Measurements from ENCODE around the gene TRABD2B.
"Not testable (repeated sequence)": the region's sequence is repeated elsewhere in the genome, so short reads cannot be mapped to it uniquely, and the experiment has no call there.

Gene TRABD2B

DNA sequence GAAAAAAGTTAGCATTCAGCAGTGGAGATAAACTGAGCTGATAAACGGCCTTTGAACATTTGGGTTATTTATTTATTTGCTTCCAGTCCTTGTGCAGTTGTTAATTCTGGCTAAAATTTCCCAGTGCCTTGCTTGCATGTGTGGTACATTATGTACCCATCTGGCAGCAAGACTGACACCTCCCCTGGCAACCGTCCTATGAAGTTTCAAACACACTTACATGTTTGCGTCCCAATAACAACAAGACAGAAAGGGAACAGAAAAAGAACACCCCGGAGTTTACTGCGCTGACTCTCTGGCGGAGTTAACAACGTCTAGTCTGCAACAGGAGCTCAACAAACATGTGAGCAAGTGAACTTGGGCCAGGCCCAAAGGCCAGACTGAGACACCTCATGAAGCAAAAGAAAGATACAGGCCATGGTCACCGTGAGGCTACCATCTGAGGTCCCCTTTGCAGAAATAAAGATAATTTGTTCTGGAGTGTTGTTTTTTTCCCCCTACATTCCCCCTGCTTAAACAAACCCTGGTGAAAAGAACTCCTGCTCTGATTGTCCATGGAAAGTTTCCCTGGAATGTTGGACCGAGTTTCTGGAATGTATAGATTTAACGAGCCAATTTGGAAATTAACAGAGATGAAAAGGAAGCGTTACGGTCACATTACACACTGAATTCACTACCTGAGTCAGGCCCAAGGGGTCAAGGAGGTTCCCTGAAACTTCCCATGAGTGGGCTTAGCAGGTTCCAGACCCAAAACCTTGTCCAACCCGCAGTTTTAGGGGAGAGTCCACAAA lies 33.4 kb downstream of the TRABD2B start:
- DNase-seq = no peak

DNA sequence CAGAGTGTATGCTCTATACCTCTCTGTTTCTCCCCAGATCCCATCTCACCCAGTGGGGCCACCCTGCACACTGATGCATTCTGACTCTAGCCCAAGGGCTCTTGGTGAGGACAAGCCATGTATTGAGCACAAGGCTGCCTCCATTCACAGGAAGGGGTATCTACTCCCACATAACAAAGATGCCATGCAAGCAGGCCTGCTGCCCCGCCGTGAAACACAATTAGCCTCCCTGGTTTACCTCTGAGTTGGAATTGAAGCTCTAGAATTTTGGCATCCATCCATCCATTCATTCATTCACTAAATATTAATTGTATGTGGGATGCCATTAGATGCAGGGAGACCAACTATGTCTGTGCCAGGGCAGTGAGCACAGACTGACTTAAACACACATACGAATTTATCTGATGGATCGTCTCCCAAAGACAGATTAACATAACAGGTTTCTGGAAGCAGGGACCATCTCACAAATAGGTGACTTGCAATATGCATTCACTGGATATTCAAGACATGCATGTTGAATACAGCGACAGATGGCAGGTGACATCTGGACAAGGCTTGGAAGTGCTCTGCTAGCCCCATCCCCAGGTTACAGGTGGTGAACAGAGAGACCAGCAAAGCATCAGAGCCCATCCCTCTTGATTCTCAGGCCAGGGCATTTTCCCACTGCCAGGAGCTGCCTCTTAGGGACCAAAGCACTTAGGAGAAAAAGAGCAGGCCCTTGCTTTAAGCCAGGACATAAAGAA lies 34.3 kb downstream of the TRABD2B start:
- DNase-seq = no peak

DNA sequence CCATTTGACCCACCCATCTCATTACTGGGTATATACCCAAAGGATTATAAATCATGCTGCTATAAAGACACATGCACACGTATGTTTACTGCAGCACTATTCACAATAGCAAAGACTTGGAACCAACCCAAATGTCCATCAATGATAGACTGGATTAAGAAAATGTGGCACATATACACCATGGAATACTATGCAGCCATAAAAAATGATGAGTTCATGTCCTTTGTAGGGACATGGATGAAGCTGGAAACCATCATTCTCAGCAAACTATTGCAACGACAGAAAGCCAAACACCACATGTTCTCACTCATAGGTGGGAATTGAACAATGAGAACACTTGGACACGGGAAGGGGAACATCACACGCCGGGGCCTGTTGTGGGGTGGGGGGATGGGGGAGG lies 35.4 kb downstream of the TRABD2B start:
- not testable (repeated sequence) for DNase-seq

DNA sequence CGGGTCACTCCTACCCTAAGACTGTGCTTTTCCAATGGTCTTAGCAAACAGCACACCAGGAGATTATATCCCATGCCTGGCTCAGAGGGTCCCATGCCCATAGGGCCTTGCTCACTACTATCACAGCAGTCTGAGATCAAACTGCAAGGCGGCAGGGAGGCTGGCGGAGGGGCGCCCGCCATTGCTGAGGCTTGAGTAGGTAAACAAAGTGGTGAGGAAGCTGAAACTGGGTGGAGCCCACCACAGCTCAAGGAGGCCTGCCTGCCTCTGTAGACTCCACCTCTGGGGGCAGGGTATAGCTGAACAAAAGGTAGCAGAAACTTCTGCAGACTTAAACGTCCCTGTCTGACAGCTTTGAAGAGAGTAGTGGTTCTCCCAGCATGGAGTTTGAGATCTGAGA lies 40.7 kb downstream of the TRABD2B start:
- not testable (repeated sequence) for DNase-seq

DNA sequence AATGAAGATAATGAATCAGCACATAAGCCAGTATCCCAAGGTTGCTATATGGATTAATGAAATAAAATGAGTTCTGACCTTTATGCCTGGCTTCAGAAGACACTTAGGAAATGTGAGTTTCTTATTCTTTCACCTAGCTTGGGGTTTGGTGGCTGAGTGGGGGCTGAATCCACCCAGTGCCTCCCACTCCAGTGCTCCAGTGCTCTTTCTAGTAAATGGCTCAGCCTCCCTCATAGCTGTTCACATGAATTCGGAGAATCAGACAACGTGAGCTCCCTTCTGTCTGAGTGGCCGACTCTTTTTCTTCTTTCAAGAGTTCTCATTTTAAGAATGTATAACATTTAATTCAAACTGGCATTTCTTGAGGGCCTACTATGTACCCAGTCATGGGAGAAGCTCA lies 43.5 kb downstream of the TRABD2B start:
- DNase-seq = no peak

DNA sequence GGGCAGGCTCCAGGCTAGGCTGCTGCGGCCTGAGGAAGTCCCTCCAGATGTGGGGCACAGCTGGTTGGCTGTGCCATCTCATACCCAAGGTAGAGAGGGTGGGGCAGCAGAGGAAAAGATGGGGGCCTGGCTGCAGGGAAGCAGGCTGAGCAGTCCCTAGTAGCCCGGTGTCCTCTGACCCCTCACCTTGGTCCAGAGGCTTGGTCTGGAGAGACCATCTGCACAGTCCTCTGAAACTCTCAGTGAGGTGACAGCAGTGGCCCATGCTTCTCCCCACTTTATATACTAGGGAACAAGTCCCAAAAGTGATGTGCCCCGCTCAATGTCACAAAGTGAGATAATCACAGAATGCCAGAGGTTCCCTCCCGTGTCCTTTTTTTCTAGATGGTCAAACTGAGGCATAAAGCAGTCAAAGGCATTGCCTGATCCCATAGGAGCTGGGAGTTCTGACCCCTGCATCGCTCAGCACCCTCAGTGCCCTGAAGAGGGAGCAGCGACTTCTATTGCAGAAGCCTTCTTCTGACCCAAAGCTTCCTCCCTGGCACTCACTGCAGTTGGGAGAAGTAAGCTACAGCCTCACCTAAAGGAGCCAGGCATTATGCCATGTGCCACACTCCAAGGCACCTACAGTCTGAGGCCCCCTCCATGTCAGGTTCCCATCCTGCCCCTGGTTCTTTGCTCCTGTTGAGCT lies 45.5 kb downstream of the TRABD2B start:
- DNase-seq = no peak

DNA sequence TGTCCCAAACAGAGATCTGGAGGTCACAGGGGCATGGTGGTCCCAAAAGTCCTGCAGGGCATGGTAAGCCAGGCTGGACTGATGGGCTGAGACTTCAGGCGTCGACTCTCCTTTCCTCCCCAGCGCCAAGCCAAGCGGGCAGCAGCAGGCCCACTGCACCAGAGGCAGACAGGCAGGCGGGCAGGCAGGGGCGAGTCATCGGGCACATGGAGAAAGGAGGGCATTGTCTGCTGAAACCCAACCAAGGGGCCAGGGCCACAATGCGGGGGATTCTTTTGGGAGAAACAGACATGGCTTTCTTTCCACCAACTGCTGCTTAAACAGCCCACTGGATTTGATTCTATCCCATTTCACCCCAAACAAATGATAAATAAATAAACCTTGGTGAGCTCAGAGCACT lies 46.2 kb downstream of the TRABD2B start:
- DNase-seq = no peak

DNA sequence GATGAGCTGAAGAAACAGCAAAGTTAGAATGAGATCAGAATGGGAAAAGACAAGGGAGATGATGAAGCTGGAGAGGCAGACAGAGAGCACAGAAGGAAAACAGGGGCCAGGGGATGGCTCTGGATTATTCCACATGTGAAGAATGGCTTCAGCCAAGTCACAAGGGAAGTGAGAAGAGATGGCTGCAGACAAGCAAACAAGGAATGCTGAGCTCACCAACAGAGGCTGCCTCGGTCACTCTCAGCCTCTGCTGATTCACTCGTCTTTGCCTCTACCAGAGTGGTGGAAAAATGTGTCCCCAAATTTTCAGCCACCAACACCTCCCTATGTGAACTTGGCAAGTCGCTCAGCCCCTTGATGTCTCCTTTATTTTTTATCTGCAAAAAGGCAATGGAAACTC lies 46.7 kb downstream of the TRABD2B start:
- no peak for DNase-seq

DNA sequence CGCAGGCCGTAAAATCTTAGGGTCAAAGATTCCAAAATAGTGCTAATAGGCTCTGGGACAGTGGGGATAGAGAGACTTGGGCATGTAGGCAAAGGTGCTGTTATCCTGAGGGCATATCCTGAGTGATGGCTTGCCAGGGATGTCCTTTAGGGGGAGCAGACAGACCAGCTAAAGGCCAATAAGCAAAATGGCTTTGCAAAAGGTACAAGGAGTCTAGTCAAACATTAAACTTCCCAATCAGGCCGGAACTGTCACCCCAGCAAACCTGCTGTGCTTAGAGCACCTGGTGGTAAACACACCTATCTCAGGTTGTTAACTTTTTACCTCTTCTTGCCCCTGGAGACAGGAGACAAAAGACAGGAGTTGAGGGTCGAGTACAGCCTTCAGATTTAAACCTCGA lies 49.1 kb downstream of the TRABD2B start:
- DNase-seq = no peak

DNA sequence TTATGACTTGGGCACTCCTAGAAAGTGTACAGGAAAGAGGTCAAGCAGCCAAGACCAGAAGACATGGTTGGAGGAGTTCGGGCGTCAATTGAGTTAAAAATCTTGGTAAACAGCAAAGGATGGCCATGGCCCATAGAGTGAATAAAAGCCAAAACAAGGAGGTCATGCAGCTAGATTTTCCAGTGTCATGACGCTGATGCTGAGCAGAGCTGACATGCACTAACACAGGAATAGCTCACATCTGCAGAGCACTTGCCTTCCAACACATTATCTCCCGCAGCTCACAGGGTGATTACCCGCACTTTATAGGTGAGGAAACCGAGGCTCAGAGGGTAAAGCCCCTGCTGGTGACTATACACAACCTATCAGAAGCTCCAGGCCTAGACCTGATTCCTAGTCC lies 49.7 kb downstream of the TRABD2B start:
- DNase-seq = no peak

DNA sequence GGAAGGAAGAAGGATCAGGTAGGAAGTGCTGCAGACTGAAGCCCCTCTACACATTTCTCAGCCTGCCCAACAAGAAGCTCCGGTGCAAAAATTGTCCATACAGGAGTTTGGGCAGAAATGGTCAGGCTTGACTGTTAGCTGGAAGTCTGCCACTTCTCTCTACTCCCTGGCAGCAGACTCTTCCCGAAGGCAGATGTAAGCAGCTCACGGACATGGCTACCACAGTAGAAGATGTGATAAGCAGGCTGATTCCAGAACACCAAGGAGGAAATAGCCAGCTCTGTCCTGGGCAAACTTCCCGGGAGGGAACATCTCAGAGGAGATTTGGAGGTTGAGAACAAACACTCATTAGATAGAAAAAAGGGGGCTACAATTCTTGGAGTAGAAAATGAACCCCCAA lies 52.6 kb downstream of the TRABD2B start:
- DNase-seq = no peak

DNA sequence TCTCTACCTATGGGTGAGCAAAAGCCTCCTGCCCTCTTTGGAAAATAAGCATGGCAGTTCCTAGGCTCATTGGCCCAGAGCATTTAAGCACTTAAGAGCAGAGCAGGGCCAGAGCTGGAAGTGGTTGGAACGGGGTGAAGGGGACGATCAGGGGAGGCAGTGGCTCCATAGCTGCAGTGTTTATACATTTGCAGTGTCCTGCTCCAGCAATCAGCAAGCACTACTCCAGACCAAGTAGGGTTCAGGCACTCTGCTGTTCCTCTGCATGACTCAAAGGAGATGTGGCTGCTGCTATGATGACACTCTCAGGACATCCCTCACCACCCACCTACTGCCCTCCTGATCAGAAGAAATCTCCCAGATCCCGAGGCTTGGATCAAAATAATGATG lies 55.0 kb downstream of the TRABD2B start:
- DNase-seq = no peak

DNA sequence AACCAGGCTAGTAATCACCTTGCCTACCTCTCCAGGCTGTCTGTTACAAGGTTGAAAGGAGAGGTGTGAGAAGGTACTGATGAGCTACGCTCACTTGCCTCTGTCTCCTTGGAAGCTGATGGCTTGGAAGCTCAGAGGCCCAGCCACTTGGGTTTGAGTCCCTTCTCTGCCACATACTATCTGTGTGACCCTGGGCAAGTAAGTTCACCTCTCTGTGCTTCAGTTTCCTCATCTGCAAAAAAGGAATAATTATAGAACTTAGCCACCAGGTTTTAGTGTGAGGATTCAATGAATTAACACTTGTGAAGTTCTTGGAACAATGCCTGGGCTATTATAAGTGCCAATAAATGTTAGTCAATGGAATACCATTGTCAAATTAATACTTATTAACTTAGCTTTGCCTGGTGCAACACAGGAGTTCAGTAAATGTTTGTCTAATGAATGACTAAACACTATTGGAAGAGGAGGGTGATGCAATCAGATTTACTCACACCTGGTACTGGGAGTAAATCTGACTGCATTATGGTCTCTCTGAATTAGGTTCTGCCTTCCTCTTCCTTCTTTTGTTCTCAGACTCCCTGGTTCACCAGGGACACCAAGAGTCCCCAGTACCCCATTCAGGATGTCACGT lies 55.5 kb downstream of the TRABD2B start:
- DNase-seq = no peak

DNA sequence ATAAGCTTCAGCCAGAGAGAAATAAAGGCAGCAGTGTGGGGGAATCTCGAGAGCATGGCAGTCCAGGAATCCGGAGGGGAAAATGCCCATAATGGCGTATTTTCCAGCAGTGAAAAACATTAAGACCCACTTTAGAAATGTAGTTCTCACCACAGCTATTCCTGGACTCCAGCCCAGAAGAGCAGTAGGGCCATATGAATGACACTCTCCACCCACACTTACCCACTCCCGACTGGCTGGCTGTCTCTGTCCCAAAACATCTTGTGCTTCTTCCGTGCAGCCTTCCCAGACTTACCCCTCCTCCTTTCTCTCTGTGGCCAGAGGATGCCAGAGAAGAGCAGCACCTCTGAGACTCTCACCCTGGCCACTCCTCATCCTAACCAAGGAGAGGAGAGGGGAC lies 56.4 kb downstream of the TRABD2B start:
- no peak for DNase-seq

DNA sequence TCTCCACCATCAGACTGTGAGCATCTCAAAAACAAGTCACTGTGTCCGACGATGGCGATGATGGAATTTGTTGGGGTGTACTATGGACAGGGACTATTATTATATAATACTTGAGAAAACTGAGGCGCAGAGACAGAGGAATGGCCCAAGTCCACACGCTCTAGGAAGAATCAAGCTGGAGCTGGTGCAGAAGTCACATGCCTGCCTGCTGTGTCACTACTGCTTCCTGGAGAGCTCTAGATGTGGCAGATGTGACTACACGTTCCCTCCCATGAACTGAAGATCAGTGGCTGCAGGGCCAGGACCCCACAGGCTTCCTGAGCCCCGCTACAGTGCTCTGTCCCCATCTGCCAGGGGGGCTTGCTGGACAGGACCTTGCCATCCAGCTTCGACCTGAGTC lies 56.9 kb downstream of the TRABD2B start:
- DNase-seq = no peak

DNA sequence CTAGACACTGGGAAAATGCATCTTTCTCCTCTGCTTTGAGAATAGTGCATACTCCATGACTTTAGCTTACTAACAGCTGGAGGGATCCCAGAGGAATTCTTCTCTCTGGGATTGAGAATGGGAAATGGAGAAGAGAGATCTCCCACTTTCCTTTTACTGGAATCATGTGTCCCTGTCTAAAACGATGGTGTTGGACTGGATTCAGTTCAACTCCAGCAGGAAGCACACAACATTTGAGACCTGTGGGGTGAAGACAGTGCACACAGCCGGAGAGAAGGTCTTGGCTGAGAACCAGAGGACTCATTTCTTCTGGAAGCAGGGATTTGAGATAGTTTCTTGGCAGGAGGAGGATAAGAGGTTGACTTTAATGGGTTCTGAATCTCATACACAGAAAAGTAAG lies 58.7 kb downstream of the TRABD2B start:
- DNase-seq = no peak

DNA sequence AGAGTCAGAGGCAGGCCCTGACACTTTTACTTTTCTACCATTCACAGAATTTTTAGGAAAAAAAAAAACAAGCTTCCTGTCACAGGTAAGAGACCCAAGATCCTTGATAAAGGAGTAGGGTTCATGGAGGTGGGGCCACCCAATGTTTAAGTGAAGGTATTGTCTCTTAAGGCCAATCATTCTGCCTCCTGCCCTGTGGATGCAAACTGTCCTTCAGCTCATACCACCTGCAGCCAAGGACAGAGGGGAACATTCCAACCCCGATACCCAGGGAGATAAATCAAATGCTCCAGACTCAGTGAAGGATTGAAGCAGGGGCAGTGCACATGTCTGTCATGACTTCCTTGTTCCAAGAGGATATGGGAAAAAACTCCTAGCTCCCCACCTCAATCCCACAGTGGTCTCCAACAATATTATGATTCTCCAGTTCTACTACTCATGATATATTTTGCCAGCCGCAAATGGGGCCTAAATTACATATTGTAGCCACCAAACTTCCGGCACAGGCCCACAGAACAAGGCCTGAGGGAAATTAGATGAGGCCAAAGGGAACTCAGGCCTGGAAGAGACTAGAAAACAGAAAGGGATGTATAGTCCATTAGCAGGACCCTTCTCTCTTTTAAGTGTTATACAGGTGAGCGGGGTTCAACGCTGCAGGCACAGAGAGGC lies 59.5 kb downstream of the TRABD2B start:
- DNase-seq = no peak

DNA sequence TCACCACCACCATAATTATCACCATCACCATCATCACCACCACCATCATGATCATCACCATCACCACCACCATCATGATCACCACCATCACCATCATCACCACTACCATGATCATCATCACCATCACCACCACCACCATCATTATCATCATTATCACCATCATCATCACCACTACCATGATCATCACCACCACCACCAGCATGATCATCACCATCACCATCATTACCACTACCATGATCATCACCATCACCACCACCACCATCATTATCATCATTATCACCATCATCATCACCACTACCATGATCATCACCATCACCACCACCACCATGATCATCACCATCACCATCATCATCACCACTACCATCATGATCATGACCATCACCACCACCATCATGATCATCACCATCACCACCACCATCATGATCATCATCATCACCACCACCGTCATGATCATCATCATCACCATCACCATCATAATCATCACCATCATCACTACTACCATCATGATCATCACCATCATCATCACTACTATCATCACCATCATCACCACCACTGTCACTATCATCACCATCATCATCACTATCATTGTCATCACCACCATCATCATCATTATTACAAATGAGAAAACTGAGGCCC lies 60.2 kb downstream of the TRABD2B start:
- DNase-seq = no peak

DNA sequence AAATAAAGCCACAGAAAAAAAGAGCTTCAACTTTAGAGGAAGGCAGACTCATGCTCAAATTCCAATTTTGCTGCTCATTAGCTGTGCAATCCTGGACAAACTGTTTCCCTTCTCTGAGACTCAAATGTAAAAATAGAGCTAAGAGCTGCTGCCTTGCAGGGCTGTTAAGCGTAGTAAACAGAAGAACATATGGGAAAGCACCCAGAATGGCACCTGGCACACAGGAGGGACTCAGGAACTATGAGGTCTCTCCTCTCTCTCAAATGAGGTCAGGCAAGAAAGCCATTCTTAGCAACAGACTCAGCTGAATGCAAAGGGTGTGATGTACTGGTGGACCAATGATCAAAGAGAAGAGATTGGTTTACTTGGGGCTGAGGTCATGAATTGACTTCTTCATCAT lies 61.3 kb downstream of the TRABD2B start:
- DNase-seq = no peak

DNA sequence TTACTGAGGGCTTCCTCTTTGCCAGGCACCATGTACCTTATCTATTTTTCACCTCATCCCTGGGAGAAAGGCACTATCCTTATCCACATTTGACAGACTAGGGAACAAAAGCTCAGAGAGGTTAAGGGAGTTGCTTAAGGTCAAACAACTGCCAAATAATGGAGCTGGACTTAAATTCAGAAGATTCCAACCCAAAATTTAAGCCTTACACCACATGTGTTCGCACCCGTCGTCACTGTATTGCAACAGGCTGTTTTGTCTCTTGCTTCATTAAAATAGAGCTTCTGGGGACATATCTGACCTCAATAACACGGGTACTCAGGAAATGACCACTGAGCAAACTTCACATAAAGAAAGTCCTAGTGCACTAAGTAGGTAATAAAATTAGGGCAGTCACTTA lies 62.0 kb downstream of the TRABD2B start:
- DNase-seq = no peak

DNA sequence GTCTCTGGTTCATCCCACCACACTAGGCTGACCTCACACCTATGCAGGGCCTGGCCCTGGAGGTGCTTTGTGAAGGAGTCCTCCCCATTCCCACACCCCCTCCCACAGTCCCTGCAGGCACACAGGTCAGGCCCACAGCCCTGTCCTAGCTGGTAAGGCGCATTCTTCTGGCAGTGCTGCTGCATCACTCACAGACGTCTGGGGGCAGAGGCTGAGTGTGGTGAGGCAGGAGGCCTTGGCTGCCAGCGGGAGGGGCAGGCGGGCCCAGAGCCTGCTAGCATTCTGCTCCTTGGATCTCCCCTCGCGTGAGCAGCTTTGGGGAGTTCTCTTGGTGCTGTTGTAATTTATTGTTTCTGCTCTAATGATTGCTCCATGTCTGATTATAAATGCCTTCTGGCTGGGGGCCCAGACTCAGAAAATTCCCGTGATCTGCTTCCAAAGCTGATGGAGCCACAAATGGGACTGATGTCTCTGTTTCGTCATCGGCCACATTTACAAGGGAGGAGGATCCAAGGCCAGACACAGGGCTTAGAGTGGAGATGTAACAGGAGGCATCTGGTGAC lies 62.9 kb downstream of the TRABD2B start:
- DNase-seq = no peak

DNA sequence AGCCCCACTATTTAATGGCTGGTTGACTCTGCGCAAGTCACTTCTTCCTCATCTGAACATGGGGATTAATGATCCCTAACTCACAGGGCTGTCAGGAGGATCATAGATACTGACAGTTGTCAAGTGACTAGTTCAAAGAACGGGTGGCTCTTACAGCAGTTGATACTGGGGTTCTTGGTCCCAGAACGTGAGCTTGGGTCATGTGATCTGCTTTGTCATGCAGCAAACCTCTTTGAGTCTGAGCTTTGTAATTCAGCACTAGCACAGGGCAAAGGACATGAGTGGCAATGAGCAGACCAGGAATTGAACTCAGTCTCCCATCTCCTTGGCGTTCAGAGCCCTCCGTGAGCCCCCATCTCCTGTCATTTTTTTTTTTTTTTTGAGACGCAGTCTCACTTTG lies 64.4 kb downstream of the TRABD2B start:
- no peak for DNase-seq

Data from activated CD8-positive, alpha-beta memory T cell treated with anti-CD3 and anti-CD28 coated beads, Interleukin-2, amount 50 U/mL, for 4 hours (primary cell).